ENCODE measurements around the gene CEP192. TPM values are rescaled to one million over a fixed set of nuclear protein-coding genes. Genes with fewer than 3 reads are reported as not detected.
A peak's percentile ranks its signal among the peaks of the same experiment; 100 is the strongest.
"Not testable (repeated sequence)": the region's sequence is repeated elsewhere in the genome, so short reads cannot be mapped to it uniquely, and the experiment has no call there.

The CEP192 gene
- total RNA-seq, 2 experiments from 2014 or later: 49.8 to 50.6 TPM

- peaks cover 9% of the 10 kb centered on the region for H3K4me1 Mint-ChIP-seq
- DNase-seq: no peak
- no peak overlapping the region for H3K27ac Mint-ChIP-seq
- H3K36me3 Mint-ChIP-seq: peaks cover 41% of the 10 kb centered on the region
- no peaks in the 10 kb centered on the region for H3K27me3 Mint-ChIP-seq
- H3K4me3 Mint-ChIP-seq: no peak overlapping the region
- no peak for ATAC-seq (ENCODE audit: low read depth)
- POLR2A ChIA-PET: interaction anchor here (0.7 kb wide), 1 partner anchor 27 kb away, joined by 3 read pairs; no protein-coding TSS in a partner anchor
- H3K9me3 Mint-ChIP-seq: no peaks in the 10 kb centered on the region
Measured at GRCh38 chr18:13054336-13054735, 63.2 kb downstream of the CEP192 start.

- Mint-ChIP-seq H3K36me3 (peaks cover 49% of the 10 kb centered on the region), H3K27me3 (no peaks in the 10 kb centered on the region), H3K9me3 (no peaks in the 10 kb centered on the region), H3K4me3 (no peak overlapping the region), H3K4me1 (peaks cover 5% of the 10 kb centered on the region), H3K27ac (no peak overlapping the region)
- POLR2A ChIA-PET: no interaction called here
- no peak for DNase-seq
- no peak for ATAC-seq (ENCODE audit: low read depth)
Measured at GRCh38 chr18:13061630-13062189, 70.5 kb downstream of the CEP192 start.

- Mint-ChIP-seq H3K4me3 (no peak overlapping the region), H3K27ac (peak overlapping the region; percentile 16), H3K36me3 (peaks cover 52% of the 10 kb centered on the region), H3K27me3 (no peaks in the 10 kb centered on the region), H3K4me1 (peaks cover 11% of the 10 kb centered on the region), H3K9me3 (no peaks in the 10 kb centered on the region)
- DNase-seq (no peak), ATAC-seq (ENCODE audit: low read depth) (peak; percentile 54)
- POLR2A ChIA-PET: no interaction called here
Measured at GRCh38 chr18:13067124-13067523, 76.0 kb downstream of the CEP192 start.

- ATAC-seq (ENCODE audit: low read depth) (no peak), DNase-seq (no peak)
- Mint-ChIP-seq H3K4me3 (no peak overlapping the region), H3K27ac (no peak overlapping the region), H3K9me3 (no peaks in the 10 kb centered on the region), H3K27me3 (no peaks in the 10 kb centered on the region), H3K36me3 (peaks cover 53% of the 10 kb centered on the region), H3K4me1 (peaks cover 11% of the 10 kb centered on the region)
- POLR2A ChIA-PET: no interaction called here
Measured at GRCh38 chr18:13067966-13068365, 76.8 kb downstream of the CEP192 start.

GRCh38 chr18:13070460-13070859 is 79.3 kb downstream of the CEP192 start:
- DNase-seq: no peak
- Mint-ChIP-seq H3K27me3 (no peaks in the 10 kb centered on the region), H3K4me3 (no peak overlapping the region), H3K27ac (no peak overlapping the region), H3K36me3 (peaks cover 51% of the 10 kb centered on the region), H3K9me3 (no peaks in the 10 kb centered on the region), H3K4me1 (peaks cover 8% of the 10 kb centered on the region)
- POLR2A ChIA-PET: no interaction called here
- ATAC-seq (ENCODE audit: low read depth): no peak

GRCh38 chr18:13076886-13077285 is 85.7 kb downstream of the CEP192 start:
- H3K4me1 Mint-ChIP-seq: no peaks in the 10 kb centered on the region
- H3K36me3 Mint-ChIP-seq: peaks cover 72% of the 10 kb centered on the region
- no peaks in the 10 kb centered on the region for H3K27me3 Mint-ChIP-seq
- peaks cover 19% of the 10 kb centered on the region for H3K9me3 Mint-ChIP-seq
- H3K27ac Mint-ChIP-seq: no peak overlapping the region
- POLR2A ChIA-PET: no interaction called here
- DNase-seq: no peak
- no peak for ATAC-seq (ENCODE audit: low read depth)
- H3K4me3 Mint-ChIP-seq: no peak overlapping the region

- POLR2A ChIA-PET: no interaction called here
- Mint-ChIP-seq H3K4me3 (no peak overlapping the region), H3K27ac (no peak overlapping the region), H3K9me3 (peaks cover 19% of the 10 kb centered on the region), H3K27me3 (no peaks in the 10 kb centered on the region), H3K36me3 (peaks cover 76% of the 10 kb centered on the region), H3K4me1 (no peaks in the 10 kb centered on the region)
- ATAC-seq (ENCODE audit: low read depth) (no peak), DNase-seq (no peak)
Measured at GRCh38 chr18:13077473-13077872, 86.3 kb downstream of the CEP192 start.

- Mint-ChIP-seq H3K36me3 (peaks cover 75% of the 10 kb centered on the region), H3K9me3 (peaks cover 19% of the 10 kb centered on the region)
- POLR2A ChIA-PET; H3K27ac Mint-ChIP-seq; H3K27me3 Mint-ChIP-seq; ATAC-seq (ENCODE audit: low read depth); DNase-seq; H3K4me3 Mint-ChIP-seq; H3K4me1 Mint-ChIP-seq: not testable (repeated sequence)
Measured at GRCh38 chr18:13078065-13078464, 86.9 kb downstream of the CEP192 start.

- H3K4me1 Mint-ChIP-seq: peaks cover 6% of the 10 kb centered on the region
- no peak for DNase-seq
- no peak for ATAC-seq (ENCODE audit: low read depth)
- no peaks in the 10 kb centered on the region for H3K27me3 Mint-ChIP-seq
- peaks cover 55% of the 10 kb centered on the region for H3K36me3 Mint-ChIP-seq
- POLR2A ChIA-PET: no interaction called here
- H3K4me3 Mint-ChIP-seq: no peak overlapping the region
- H3K27ac Mint-ChIP-seq: no peak overlapping the region
- peaks cover under 1% of the 10 kb centered on the region for H3K9me3 Mint-ChIP-seq
Measured at GRCh38 chr18:13086906-13087305, 95.7 kb downstream of the CEP192 start.

GRCh38 chr18:13095466-13095865 is 104.3 kb downstream of the CEP192 start:
- Mint-ChIP-seq H3K27me3 (no peaks in the 10 kb centered on the region), H3K9me3 (no peaks in the 10 kb centered on the region), H3K27ac (no peak overlapping the region), H3K4me3 (no peak overlapping the region), H3K4me1 (no peaks in the 10 kb centered on the region), H3K36me3 (peaks cover 46% of the 10 kb centered on the region)
- ATAC-seq (ENCODE audit: low read depth) (no peak), DNase-seq (no peak)
- POLR2A ChIA-PET: interaction anchor here (0.6 kb wide), 1 partner anchor 41 kb away, joined by 4 read pairs; no protein-coding TSS in a partner anchor

GRCh38 chr18:13096232-13096631 is 105.1 kb downstream of the CEP192 start:
- no peaks in the 10 kb centered on the region for H3K27me3 Mint-ChIP-seq
- peaks cover 45% of the 10 kb centered on the region for H3K36me3 Mint-ChIP-seq
- H3K4me3 Mint-ChIP-seq: no peak overlapping the region
- H3K9me3 Mint-ChIP-seq: no peaks in the 10 kb centered on the region
- POLR2A ChIA-PET: interaction anchor here (0.6 kb wide), 1 partner anchor 40 kb away, joined by 4 read pairs; no protein-coding TSS in a partner anchor
- no peak overlapping the region for H3K27ac Mint-ChIP-seq
- ATAC-seq (ENCODE audit: low read depth) (no peak), DNase-seq (no peak)
- no peaks in the 10 kb centered on the region for H3K4me1 Mint-ChIP-seq

- POLR2A ChIA-PET: no interaction called here
- ATAC-seq (ENCODE audit: low read depth) (no peak), DNase-seq (no peak)
- Mint-ChIP-seq H3K36me3 (peaks cover 43% of the 10 kb centered on the region), H3K27me3 (no peaks in the 10 kb centered on the region), H3K4me1 (no peaks in the 10 kb centered on the region), H3K9me3 (no peaks in the 10 kb centered on the region), H3K4me3 (no peak overlapping the region), H3K27ac (no peak overlapping the region)
Measured at GRCh38 chr18:13096719-13097118, 105.6 kb downstream of the CEP192 start.

- POLR2A ChIA-PET; ATAC-seq (ENCODE audit: low read depth): not testable (repeated sequence)
Measured at GRCh38 chr18:13098104-13098503, 106.9 kb downstream of the CEP192 start.

GRCh38 chr18:13099113-13099512 is 108.0 kb downstream of the CEP192 start:
- ATAC-seq (ENCODE audit: low read depth): no peak
- Mint-ChIP-seq H3K27ac (no peak overlapping the region), H3K4me3 (no peak overlapping the region)

More at GRCh38 chr18:13098104-13098503, 106.9 kb downstream of the CEP192 start:
- peaks cover 46% of the 10 kb centered on the region for H3K36me3 Mint-ChIP-seq
- DNase-seq, H3K9me3 Mint-ChIP-seq, H3K27ac Mint-ChIP-seq, H3K27me3 Mint-ChIP-seq, H3K4me1 Mint-ChIP-seq, H3K4me3 Mint-ChIP-seq: not testable (repeated sequence)

More at GRCh38 chr18:13099113-13099512, 108.0 kb downstream of the CEP192 start:
- H3K4me1 Mint-ChIP-seq: no peaks in the 10 kb centered on the region
- H3K36me3 Mint-ChIP-seq: peaks cover 47% of the 10 kb centered on the region
- DNase-seq: no peak
- POLR2A ChIA-PET: interaction anchor here (0.5 kb wide), 1 partner anchor 151 kb away, joined by 3 read pairs; no protein-coding TSS in a partner anchor
- H3K27me3 Mint-ChIP-seq: no peaks in the 10 kb centered on the region
- H3K9me3 Mint-ChIP-seq: no peaks in the 10 kb centered on the region

Data from activated naive CD8-positive, alpha-beta T cell treated with anti-CD3 and anti-CD28 coated beads, Interleukin-2, amount 10 ng/mL, durations not matched to agents 7 days and 5 days (primary cell).